Measurements from ENCODE around the gene CHRDL2.

Gene CHRDL2

DNA sequence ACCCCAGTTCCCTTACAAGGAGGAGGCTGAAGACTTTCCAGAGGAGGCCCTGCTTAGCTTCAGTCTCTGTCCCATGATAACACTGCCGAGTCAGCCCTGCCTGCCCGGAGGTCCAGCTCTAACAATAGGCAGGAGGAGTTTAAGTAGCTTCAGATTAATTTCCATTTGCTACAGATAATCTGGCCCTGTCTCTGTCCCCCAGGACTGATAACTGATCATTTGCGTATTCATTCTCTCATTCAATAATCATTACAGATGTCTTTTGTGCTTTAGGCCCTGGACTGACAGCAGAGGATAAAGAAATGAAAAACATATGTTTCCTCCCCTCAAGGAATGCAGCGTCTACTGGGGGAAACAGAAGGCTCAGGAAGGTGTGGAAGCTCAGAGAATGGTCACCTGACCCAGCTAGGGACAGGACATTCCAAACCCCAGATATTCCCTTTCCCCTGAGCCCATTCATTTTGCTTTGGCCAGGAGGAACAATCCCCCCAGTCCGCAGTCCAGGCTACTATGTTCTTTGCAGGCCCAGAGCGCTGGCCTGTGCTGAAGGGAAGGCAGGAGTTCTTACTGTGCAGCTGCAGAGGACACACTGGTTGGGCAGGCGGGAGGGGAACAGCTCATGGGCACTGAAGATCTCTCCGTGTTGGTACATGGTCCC lies 20.8 kb downstream of the CHRDL2 start:
- DNase-seq: no peak

DNA sequence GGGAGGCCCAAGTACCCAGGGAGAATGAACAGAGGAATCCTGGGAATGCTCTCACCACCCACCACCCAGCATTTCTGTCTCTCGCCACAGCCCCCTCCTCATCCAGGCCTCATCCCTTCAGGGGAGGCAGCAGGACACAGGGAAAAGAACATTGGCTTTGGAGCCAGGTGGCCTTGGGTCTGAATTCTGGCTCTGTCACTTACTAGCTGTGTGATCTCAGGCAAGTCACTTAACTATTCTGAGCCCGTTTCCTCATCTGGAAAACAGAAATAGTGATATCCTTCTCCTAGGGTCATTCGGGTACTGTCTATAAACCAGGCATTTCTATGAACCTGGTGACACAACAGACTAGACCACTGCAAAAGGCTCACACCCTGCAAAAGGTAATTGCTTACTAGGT lies 22.1 kb downstream of the CHRDL2 start:
- no peak for DNase-seq

DNA sequence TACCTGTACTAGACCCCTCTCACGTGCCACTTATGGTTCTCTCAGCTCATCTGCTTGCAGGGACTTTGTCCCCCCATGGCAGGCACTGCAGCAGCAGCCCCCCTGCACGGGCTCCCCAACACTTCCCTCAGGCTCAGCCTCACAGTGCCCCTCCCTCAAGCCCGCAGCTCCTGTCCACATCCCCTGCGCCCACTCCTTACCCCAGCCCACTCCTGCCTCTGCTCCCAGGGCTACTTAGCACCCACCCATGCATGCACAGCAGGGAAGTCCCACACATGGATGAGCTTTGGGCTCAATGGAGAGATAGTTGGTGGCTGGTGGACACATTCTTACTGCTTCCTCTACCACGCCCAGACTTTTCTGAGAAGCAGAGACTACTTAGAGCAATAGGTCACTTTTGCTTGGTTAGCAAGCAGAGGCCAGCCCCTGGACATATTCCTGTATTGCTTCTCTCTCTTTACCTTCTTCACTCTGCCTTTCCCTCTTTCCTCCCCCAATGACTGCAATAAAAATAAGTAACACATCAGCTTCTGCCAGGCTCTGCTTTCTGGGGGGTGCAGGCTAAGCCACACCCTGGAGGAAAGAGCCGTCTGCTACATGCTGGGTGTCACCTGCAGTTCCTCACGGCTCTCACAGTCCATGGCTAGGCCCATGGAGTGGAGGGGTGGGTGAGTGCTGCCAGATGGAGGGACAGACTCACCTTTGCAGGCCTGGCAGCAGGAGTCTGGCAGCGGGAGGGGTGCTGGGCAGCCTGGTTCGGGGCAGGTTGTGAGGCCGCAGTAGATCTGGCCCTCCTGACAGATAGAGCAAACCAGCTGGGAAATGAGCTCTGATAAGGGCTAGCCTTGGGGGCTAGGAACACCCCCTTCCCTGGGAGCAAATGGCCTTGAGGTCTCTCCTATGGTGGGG lies 23.4 kb downstream of the CHRDL2 start:
- no peak for DNase-seq

DNA sequence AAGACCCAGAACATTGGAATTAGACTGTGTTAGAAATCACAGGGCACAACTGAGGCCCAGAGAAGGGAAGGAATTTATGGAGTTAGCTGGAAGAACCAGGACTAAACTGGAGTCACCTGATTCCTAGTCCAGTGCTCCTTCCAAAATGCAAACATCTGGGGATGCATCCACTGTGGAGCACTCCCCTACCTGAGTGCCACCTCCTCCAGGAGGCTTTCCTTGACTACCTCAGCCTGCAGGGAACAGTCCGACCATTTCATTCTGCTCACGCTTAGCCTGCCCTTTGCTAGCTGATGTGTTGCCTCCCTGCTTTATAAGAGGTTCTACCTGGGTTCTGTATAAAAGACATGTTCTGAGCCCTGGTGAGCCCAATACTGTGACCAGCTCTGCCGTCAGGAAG lies 24.0 kb downstream of the CHRDL2 start:
- no peak for DNase-seq

DNA sequence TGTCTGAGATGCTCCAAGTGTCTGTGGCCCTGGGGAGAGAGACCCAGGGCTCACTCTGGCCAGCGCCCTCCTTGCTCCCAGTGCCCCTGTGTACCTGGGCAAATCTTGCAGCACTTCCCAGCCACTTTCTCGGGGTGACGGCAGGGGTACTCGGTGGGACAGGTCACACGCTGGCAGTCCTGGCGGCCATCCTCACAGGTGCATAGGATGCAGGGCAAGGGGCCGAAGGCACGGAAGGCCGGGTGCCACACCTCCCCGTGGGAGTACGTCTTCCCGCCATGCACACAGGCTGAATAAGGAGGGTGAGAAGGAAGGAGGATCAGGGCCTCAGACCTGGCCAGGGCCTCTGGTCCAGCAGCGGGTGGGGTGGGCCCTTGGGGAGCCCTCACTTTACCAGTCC lies 28.0 kb downstream of the CHRDL2 start:
- no peak for DNase-seq

DNA sequence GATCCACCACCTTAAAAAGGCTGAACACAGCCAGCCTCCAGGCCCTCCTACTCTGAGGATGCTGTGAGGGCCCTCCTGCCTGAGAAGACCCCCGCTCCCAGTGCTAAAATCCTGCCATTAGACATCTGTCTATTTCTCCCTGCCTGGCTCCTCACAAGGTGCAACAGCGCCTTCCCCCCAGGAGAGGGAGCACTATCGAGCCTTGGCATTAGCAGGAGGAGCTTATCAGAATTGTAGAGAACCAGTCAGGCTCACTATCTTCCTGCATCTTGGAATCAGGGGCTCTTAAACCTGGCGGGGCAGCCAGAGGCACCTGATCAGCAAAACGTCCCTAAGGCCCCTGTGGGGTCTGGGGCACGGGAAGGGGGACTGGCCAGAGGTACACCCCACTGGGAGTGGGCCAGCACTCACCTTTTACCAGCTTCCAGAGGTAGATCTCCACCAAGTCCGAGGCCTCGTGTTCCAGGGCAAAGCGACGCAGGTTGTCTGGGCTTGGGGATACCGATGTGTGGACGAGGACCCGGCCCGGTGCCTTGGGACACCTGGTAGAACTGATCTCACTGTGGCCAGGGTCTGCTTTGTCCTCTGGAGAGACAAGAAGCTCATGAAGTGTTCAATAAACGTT lies 28.7 kb downstream of the CHRDL2 start:
- peak; percentile 68 for DNase-seq

DNA sequence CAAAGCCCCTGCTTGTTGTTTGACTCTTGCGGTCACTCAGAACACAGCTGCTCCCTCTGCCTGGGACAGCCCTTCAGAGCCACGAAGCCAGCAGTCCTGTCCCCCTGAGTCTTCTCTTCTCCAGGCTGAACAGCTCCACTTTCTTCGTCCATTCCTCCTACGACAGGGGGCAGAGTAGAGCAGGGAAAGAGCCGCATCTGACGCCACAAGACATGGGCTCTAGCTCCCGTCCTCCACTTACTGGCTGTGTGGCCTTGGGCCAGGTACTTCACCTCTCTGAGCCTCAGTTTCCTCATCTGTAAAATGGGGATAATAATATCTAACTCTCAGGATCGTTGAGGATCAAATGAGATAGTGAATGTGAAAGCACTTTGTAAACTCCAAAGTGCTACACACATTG lies 29.9 kb downstream of the CHRDL2 start:
- peak; percentile 11 for DNase-seq

DNA sequence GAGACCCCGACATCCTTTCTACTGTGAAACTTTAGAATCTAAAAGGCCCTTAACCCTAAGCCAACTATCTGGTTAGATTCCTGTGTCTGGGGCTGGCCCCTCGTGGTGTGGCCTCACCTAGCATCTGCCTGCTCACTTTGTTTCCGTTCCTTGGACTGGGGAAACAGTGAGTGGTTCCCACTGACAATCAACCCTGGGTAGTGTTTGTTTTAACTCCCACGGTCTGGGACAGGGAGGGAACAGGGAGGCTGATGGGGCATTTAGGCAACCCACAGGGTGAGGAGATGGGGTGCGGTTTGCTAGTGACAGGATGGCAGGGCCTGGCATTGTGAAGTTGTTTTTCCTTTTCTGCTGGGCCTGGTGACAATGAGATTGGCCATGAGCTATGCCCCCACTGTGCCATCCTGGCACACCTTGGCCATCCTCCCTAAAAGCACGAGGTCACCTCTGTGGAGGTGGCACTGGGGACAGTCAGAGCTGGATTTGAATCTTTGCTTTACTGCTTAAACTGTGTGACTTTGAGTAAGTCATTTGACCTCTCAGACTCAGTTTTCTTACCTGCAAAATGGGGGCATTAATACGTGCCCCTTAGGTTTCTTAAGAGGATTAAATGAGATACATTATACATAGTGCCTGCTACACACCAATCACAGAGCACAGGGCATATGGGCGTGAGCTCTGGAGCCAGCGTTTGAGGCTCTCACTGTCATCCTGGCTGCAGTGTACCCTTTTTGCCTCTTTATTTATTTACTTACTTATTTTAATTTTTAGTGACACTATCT lies 31.4 kb downstream of the CHRDL2 start:
- DNase-seq: no peak

DNA sequence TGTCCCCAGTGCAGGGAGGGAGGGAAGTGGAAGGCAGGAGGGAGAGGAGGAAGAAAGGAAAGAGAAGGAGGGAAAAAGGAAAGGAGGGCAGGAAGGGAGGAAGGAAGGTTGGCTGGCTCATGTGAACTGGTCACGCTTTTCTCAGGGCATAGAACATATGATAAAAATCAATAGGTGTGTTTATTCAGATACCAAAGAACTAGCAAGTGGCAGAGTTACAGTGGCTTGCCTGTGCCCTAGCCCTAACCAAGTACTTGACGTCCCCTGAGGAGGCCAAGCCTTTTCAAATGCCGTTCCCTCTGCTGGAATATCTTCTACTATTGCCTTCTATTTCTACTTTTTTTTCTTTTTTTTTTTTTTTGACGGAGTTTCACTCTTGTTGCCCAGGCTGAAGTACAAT lies 33.5 kb downstream of the CHRDL2 start:
- DNase-seq: no peak

DNA sequence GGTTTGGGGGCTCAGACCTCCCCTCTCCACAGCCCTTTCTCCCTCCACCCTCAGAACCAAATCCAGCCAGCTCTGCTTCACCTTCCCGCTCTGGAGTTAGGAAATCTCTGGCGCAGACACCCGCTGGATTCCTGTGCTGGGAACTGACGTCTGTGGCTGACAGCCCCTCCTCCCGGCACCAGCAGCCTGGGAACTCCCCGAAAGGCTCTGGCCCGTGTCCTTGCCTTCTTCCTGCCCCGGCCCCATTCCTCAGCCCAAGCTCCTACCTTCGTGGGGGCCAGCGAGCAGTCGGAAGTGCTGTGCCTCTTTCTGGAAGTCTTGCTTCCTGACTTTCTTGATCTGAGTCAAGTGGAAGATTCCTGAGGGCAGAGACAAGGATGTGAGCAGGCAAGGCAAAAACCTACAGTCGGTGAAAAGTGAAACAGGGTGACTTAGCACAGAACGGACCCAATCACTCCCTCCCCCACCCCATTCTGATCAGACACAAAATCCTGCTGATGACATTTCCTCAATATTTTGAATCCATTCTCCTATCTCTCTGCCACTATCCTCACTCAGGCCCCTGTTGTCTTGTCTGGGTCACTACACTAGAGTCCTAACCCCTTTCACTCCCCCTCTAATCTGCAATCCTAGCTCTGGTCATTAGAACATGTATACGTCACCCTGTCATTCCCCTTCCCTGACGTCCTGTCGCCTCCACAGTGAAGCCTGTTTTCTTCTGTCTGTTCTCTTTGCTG lies 34.1 kb downstream of the CHRDL2 start:
- no peak for DNase-seq

DNA sequence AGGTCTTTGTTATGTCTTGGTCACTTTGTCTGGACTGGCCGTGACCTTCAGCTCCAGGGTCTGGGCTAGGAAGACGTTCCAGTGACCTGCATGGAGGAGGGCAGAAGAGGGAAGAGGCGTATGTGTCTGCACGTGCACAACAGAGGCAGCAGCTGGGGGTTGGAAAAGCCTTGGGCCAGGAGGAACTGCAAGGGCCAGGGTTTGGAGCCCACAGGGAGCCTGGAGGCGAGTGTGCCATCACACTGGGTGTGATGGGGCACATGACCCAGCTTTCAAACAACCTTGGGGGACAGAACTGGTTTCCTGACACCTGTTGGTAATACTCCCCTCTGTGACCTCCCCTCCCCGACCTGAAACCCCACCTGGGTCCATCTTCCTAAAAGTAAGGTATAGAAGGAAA lies 34.7 kb downstream of the CHRDL2 start:
- DNase-seq: no peak

DNA sequence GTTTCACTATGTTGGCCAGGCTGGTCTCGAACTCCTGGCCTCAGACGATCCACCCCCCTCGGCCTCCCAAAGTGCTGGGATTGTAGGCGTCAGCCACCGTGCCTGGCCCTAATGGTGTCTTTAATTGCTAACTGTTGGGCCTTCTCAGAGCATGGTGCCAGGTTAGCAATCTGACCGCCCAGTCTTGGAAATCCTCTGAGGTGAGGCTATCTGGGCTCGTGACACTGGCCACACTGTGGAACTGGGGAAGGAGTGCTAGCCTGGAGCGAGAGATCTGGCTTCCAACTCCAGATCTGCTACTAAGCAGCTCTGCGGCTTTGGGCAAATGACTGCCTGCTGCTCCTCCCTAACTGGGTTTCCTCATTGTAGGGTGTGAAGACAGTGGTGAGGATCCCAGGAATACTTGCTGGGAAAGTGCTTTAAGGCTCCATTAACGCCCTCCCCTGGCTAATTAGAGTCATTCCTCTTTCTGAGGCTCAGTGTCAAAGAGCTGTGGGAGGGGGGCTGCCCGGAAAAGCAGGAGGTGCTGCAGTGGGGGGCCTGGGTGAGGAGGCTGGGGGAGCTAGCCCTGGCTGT lies 35.4 kb downstream of the CHRDL2 start:
- DNase-seq: no peak

DNA sequence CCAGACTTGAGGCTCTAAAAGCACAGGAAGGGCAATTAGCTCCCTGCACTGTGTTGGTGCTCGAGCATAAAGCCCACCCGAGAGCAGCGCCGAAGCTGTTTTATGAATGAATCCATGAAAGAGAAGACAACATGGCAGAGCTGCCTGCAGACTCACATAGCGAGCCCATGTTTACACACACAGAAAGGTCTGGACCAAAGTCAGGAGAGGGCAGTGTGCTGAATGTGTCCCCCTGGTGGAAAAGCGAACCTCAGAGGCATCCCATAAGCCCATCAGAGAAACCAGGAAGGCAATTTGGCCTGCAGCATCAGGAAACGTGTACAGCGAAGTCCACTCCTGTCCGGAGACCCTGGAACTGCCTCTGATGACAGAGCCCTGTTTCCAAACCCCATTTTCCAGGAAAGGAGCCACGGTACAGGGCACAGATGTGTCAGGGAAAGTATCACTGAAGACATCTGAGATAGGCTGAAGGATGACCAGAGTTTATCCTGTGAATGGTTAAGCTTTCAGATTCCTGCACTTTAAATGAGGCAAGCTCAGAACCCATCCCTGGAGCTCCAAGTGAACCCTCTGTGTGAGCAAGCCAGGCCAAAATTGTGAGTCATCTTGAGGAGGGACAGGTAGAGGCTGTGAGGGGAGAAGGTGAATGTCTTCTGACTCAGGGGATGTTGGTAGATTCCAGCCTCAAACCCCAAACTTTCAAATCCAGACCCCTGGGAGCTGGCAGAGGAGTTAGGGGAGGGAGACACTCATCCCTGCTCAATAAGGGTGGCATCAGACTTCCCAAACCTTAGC lies 36.9 kb downstream of the CHRDL2 start:
- no peak for DNase-seq

DNA sequence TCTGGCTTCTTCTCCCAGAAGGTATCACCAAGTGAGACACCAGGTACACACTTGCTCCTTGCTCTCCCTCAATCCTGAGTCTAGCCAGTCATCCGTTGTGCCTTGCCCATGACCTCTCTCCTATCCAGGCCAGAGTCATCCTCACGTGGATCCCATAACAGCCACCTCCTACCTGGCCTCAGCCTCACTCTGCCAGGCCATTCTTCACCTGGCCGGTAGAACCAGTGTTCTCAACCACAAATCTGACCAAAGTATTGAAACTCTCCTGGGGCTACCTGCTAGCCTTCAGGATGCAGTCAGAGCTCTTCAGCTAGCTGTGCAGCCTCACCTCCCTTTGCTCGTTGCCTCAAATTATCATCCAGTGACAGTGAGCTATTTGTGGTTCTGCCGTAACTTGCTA lies 37.7 kb downstream of the CHRDL2 start:
- DNase-seq: no peak

DNA sequence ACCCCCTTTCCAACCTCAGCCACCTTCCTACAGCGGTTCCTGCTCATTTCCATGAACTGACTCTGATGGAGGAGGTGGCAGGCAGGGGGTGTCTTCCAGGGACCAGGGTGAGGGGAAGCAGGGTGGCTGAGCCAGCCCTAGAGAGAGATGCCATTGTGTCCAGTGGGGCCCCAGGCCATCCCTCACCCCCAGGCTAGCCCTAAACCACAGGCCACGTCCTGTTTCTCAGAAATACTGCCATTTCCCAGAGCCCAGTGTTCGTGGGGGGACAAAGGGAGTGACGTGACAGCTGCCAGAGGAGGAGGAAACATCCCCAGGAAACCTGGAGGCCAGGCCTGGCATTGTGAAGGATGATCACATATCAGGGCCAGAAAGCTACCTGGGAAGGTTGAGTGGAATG lies 39.5 kb downstream of the CHRDL2 start:
- DNase-seq: no peak

DNA sequence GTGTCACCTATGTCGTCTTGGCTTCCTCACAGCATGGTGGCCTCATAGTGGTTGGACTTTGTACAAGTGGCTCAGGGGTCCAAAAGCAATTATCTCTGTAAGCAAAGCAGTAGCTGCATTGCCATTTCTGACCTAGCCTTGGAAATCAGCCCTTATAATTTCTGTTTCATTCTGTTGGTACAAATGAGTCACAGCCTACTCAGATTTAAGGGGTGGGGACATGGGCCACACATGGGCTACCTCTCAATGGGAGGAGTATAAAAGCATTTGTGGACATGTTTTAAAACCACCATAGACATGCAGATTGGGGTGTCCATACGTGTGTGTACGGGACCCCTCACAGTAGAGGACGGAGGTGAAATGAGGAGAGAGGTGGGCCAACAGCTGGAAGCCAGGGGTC lies 41.6 kb downstream of the CHRDL2 start:
- peak; percentile 4 for DNase-seq

DNA sequence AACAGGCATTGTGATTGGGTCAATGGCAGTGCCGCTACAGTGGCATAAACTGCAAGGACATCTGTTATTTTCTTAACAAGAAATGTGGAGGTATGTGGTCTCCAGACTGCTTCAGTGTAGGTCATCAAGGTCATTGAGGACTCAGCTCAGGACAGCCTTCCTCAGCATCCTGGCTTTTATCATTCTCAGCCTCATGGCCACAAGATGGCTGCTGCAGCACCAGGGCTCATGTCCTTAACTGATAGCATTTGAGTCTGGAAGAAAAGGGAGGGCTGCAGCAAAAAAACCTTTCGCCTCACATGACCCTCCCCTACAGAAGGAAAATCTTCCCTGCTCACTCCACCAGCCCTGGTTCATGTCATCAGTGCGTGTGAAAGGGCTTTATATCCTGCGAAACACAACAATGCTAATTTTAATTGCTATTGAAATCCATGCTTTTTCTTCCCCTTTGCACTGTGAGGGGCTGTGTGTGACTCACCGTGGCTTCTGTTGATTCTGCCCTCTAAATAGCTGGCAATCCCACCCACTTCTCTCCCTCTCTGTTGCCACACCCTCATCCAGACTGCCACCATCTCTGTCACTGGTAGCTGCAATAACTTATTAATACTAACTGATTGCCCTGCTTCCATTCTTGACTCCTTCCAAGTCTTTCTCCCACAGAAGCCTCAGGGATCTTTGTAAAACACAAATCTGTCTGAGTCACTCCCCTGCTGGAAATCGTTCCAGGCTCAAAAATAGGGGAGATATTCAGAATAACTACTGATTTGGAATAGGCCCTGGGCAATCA lies 43.8 kb downstream of the CHRDL2 start:
- DNase-seq: no peak

DNA sequence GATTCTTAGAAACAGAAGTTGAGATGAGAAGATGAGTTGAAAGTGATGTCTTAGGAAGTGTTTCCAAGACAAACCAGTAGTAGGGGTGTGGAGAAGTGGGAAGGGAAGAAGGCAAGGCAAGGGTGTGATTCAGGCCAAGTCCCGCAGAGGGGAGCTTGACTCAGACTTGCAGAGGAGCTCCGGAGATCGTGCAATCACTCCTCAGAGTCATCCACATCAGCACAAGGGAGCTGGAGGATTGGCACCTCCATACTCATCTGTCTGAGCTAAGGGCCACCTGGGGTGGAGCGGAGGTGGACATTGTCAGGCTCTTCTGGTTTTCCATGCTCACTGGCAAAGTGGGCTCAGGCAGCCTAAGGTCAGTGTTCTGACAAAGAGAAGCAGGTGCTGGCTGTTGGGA lies 44.4 kb downstream of the CHRDL2 start:
- DNase-seq: no peak

DNA sequence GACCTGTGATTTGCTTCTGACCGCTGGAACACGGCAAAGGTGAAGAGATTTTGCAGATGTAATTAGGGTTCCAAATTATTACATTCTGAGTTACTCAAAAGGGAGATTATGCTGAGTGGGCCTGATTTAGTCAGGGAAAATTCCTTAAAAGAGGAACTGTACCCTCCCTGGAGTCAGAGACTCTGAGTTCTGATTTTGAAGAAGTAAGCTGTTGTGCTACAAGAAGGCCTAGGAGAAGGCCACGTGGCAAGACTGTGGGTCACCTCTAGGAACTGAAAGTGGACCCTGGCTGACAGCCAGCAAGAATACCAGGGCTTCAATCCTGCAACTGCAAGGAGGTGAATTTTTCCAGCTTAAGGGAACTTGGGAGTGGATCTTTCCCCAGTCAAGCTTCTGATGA lies 45.3 kb downstream of the CHRDL2 start:
- DNase-seq: no peak

DNA sequence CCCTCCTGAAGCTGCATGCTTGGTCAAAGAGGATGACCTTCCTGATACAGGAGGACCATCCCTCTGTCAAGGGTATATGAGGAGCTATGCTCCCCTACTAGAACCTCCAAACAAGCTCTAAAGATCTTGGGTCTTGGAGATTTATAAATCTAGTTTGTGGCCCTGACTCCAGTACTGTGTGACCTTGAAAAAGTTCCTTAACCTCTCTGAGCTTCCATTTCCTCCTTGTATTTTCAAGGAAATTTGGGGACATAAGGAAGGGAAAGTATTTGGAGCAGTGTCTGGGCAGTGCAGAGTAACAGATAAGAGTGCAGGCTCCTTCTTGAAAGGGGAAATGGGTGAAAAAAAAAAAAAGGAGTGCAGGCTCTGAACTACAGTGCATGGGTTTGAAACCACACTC lies 45.9 kb downstream of the CHRDL2 start:
- no peak for DNase-seq
